Spleen (tissue), 10 donors: Measurements from ENCODE around the gene B3GNT9. TPM values are rescaled to one million over a fixed set of nuclear protein-coding genes. Genes with fewer than 3 reads are reported as not detected.

ENCODE experiments used
- polyA plus RNA-seq, 3 donors: library from polyadenylated mRNA; stranded (reverse); fragments of 200-250 nt; gene quantifications; one replicate each; pipeline ENCODE4 v1.2.1, GENCODE V29; 2013
- total RNA-seq, 7 donors: library from RNA; depleted of rRNA in 3 of 7; stranded (reverse); fragments of >200 nt in 3 of 7; fragmentation: NEBNext Ultra II Directional in 4 of 7; extraction: Animal tissue kit (Norgen Biotek cat#: 25700) in 4 of 7; gene quantifications; one replicate each; pipeline versions ENCODE4 v1.1.0 to v1.2.1, GENCODE V29; 2016 to 2021
- donor health status: healthy with polysubstance abuse.
- donor health status: DM: no; HTN: no; CAD: no; lungs with moderate emphysema.
- donor health status: DM: no; HTN: no; CAD: no.
- donor health status: Bipolar disorder and iron deficiency.
- donor health status: healthy.
- donor health status: DM: no; HTN: no; CAD: no.
- donor health status: DM: yes; HTN: yes; CAD: no.

Gene B3GNT9
- total and polyA plus RNA-seq, 10 donors, result 2.0 to 15.3 (median 7.6) TPM

Other genes starting within 250 kb of the B3GNT9 start
- not detected for gene CDH16, start 232.1 kb downstream of the B3GNT9 start, total RNA-seq
- not detected for gene CDH16, start 232.1 kb downstream of the B3GNT9 start, polyA plus RNA-seq
- gene RRAD, start 225.5 kb downstream of the B3GNT9 start, total RNA-seq, result 1 to 10 TPM in 5 of 7 donors, under 1 TPM in 2; 0.52 to 2.4 (median 1.5) TPM
- 10 to 100 TPM in 1 of 3 donors, 1 to 10 TPM in 2; 4.0 to 16.4 (median 5.2) TPM for gene RRAD, start 225.5 kb downstream of the B3GNT9 start, polyA plus RNA-seq
- gene CIAO2B, start 216.6 kb downstream of the B3GNT9 start, total RNA-seq, result 10 to 100 TPM; 46.8 to 63.1 (median 55.8) TPM
- gene CIAO2B, start 216.6 kb downstream of the B3GNT9 start, polyA plus RNA-seq, result 100 to 1,000 TPM; 114 to 168 (median 148) TPM
- gene CES2, start 215.5 kb downstream of the B3GNT9 start, total RNA-seq, result 10 to 100 TPM; 21.6 to 48.1 (median 34.8) TPM
- 10 to 100 TPM in 1 of 3 donors, 1 to 10 TPM in 2; 8.0 to 21.4 (median 8.5) TPM for gene CES2, start 215.5 kb downstream of the B3GNT9 start, polyA plus RNA-seq
- 1 to 10 TPM in 1 of 7 donors, under 1 TPM in 5, not detected in 1; 0.23 to 1.3 (median 0.33) TPM for gene CES3, start 189.7 kb downstream of the B3GNT9 start, total RNA-seq
- gene CES3, start 189.7 kb downstream of the B3GNT9 start, polyA plus RNA-seq, result under 1 TPM; 0.27 to 0.80 (median 0.43) TPM
- gene CES4A, start 162.4 kb downstream of the B3GNT9 start, total RNA-seq, result 1 to 10 TPM; 5.0 to 9.1 (median 6.3) TPM
- gene CES4A, start 162.4 kb downstream of the B3GNT9 start, polyA plus RNA-seq, result 1 to 10 TPM; 5.3 to 9.9 (median 8.0) TPM
- gene CBFB, start 121.8 kb downstream of the B3GNT9 start, total RNA-seq, result 10 to 100 TPM; 55.8 to 80.4 (median 58.6) TPM
- 10 to 100 TPM; 22.7 to 35.1 (median 29.1) TPM for gene CBFB, start 121.8 kb downstream of the B3GNT9 start, polyA plus RNA-seq
- gene PHAF1, start 41.1 kb downstream of the B3GNT9 start, total RNA-seq, result 10 to 100 TPM; 15.3 to 44.0 (median 19.8) TPM
- gene PHAF1, start 41.1 kb downstream of the B3GNT9 start, polyA plus RNA-seq, result 10 to 100 TPM in 1 of 3 donors, 1 to 10 TPM in 2; 5.5 to 10.3 (median 9.9) TPM
- gene TRADD, start 8.9 kb upstream of the B3GNT9 start, total RNA-seq, result 10 to 100 TPM; 29.2 to 39.3 (median 31.1) TPM
- 10 to 100 TPM; 27.5 to 42.2 (median 35.3) TPM for gene TRADD, start 8.9 kb upstream of the B3GNT9 start, polyA plus RNA-seq
- 10 to 100 TPM in 6 of 7 donors, 1 to 10 TPM in 1; 8.4 to 29.9 (median 13.2) TPM for gene FBXL8, start 9.0 kb upstream of the B3GNT9 start, total RNA-seq
- 10 to 100 TPM in 1 of 3 donors, 1 to 10 TPM in 2; 6.0 to 11.2 (median 6.0) TPM for gene FBXL8, start 9.0 kb upstream of the B3GNT9 start, polyA plus RNA-seq
- 10 to 100 TPM; 11.5 to 43.7 (median 23.3) TPM for gene HSF4, start 13.7 kb upstream of the B3GNT9 start, total RNA-seq
- gene HSF4, start 13.7 kb upstream of the B3GNT9 start, polyA plus RNA-seq, result 10 to 100 TPM; 16.1 to 24.0 (median 16.7) TPM
- gene NOL3, start 19.5 kb upstream of the B3GNT9 start, total RNA-seq, result 10 to 100 TPM in 6 of 7 donors, 1 to 10 TPM in 1; 8.2 to 14.2 (median 13.6) TPM
- 10 to 100 TPM in 2 of 3 donors, 1 to 10 TPM in 1; 8.7 to 12.0 (median 10.8) TPM for gene NOL3, start 19.5 kb upstream of the B3GNT9 start, polyA plus RNA-seq
- gene MATCAP1, start 33.0 kb upstream of the B3GNT9 start, total RNA-seq, result 10 to 100 TPM; 11.9 to 59.4 (median 21.0) TPM
- 10 to 100 TPM in 2 of 3 donors, 1 to 10 TPM in 1; 8.9 to 37.1 (median 16.3) TPM for gene MATCAP1, start 33.0 kb upstream of the B3GNT9 start, polyA plus RNA-seq
- 10 to 100 TPM; 29.2 to 81.7 (median 48.3) TPM for gene EXOC3L1, start 39.1 kb upstream of the B3GNT9 start, total RNA-seq
- 100 to 1,000 TPM in 1 of 3 donors, 10 to 100 TPM in 2; 28.5 to 113 (median 54.2) TPM for gene EXOC3L1, start 39.1 kb upstream of the B3GNT9 start, polyA plus RNA-seq
- 100 to 1,000 TPM in 3 of 7 donors, 10 to 100 TPM in 4; 68.0 to 134 (median 80.1) TPM for gene E2F4, start 41.2 kb upstream of the B3GNT9 start, total RNA-seq
- 10 to 100 TPM; 40.8 to 68.3 (median 47.8) TPM for gene E2F4, start 41.2 kb upstream of the B3GNT9 start, polyA plus RNA-seq
- gene ELMO3, start 48.1 kb upstream of the B3GNT9 start, total RNA-seq, result 1 to 10 TPM; 2.8 to 4.7 (median 4.0) TPM
- gene ELMO3, start 48.1 kb upstream of the B3GNT9 start, polyA plus RNA-seq, result 1 to 10 TPM; 4.2 to 8.7 (median 7.0) TPM
- gene TMEM208, start 76.1 kb upstream of the B3GNT9 start, total RNA-seq, result 10 to 100 TPM; 28.1 to 39.0 (median 29.3) TPM
- gene TMEM208, start 76.1 kb upstream of the B3GNT9 start, polyA plus RNA-seq, result 10 to 100 TPM; 54.5 to 68.7 (median 65.9) TPM
- gene FHOD1, start 96.5 kb upstream of the B3GNT9 start, total RNA-seq, result 100 to 1,000 TPM in 6 of 7 donors, 10 to 100 TPM in 1; 97.3 to 304 (median 145) TPM
- gene FHOD1, start 96.5 kb upstream of the B3GNT9 start, polyA plus RNA-seq, result 100 to 1,000 TPM in 2 of 3 donors, 10 to 100 TPM in 1; 45.6 to 193 (median 149) TPM
- 10 to 100 TPM in 5 of 7 donors, 1 to 10 TPM in 2; 8.1 to 26.8 (median 13.5) TPM for gene SLC9A5, start 98.0 kb upstream of the B3GNT9 start, total RNA-seq
- gene SLC9A5, start 98.0 kb upstream of the B3GNT9 start, polyA plus RNA-seq, result 10 to 100 TPM in 2 of 3 donors, 1 to 10 TPM in 1; 6.0 to 34.1 (median 33.6) TPM
- 10 to 100 TPM in 6 of 7 donors, 1 to 10 TPM in 1; 9.6 to 27.9 (median 15.2) TPM for gene PLEKHG4, start 128.5 kb upstream of the B3GNT9 start, total RNA-seq
- gene PLEKHG4, start 128.5 kb upstream of the B3GNT9 start, polyA plus RNA-seq, result 10 to 100 TPM in 2 of 3 donors, 1 to 10 TPM in 1; 5.1 to 12.7 (median 11.3) TPM
- gene KCTD19, start 175.7 kb upstream of the B3GNT9 start, total RNA-seq, result under 1 TPM in 5 of 7 donors, not detected in 2; 0.17 to 0.73 (median 0.47) TPM
- gene KCTD19, start 175.7 kb upstream of the B3GNT9 start, polyA plus RNA-seq, result under 1 TPM; 0.16 to 0.36 (median 0.22) TPM
- gene LRRC36, start 175.8 kb upstream of the B3GNT9 start, total RNA-seq, result under 1 TPM in 4 of 7 donors, not detected in 3; 0.46 to 0.98 (median 0.75) TPM
- gene LRRC36, start 175.8 kb upstream of the B3GNT9 start, polyA plus RNA-seq, result 1 to 10 TPM in 1 of 3 donors, under 1 TPM in 2; 0.48 to 2.3 (median 0.56) TPM
- 10 to 100 TPM in 3 of 7 donors, 1 to 10 TPM in 4; 2.5 to 13.9 (median 9.9) TPM for gene TPPP3, start 242.5 kb upstream of the B3GNT9 start, total RNA-seq
- gene TPPP3, start 242.5 kb upstream of the B3GNT9 start, polyA plus RNA-seq, result 10 to 100 TPM in 1 of 3 donors, 1 to 10 TPM in 2; 5.6 to 11.4 (median 7.2) TPM